Neural cell (in vitro differentiated cells): ENCODE measurements around the gene STAT6. TPM values are rescaled to one million over a fixed set of nuclear protein-coding genes. Genes with fewer than 3 reads are reported as not detected.

Experiments used
- H2AFZ ChIP-seq: fragments of 200-600, 300-800 bp; sonication (generic), shearing (Covaris generic); 2 replicates; pipeline ENCODE4 v1.6.0; 2014; ENCODE audit warnings: low read depth, mild to moderate bottlenecking, antibody characterized with exemption, low read length, moderate library complexity
- H3F3A ChIP-seq: fragments of 200-600 bp; shearing (Covaris generic); 2 replicates; pipeline ENCODE4 v1.6.1; 2016; ENCODE audit warnings: mild to moderate bottlenecking, moderate library complexity, mixed read lengths, antibody characterized with exemption, low read length; ENCODE audit not compliant: insufficient read depth, poor library complexity, severe bottlenecking
- H3K27ac ChIP-seq: fragments of 200-600, 300-800 bp; sonication (generic), shearing (Covaris generic); 2 replicates; pipeline ENCODE4 v1.5.1; 2014; ENCODE audit warnings: mild to moderate bottlenecking, low read length, moderate library complexity
- H3K27me3 ChIP-seq: fragments of 300-800, 200-600 bp; sonication (generic), shearing (Covaris generic); 2 replicates; pipeline ENCODE4 v1.6.0; 2014; ENCODE audit warnings: mild to moderate bottlenecking, low read depth, low read length, moderate library complexity; ENCODE audit not compliant: insufficient read depth
- H3K36me3 ChIP-seq: fragments of 300-800, 200-600 bp; sonication (generic), shearing (Covaris generic); 2 replicates; pipeline ENCODE4 v1.5.1; 2014; ENCODE audit warnings: mild to moderate bottlenecking, antibody characterized with exemption, low read length, moderate library complexity; ENCODE audit not compliant: insufficient read depth
- H3K4me2 ChIP-seq: fragments of 300-800, 200-600 bp; sonication (generic), shearing (Covaris generic); 2 replicates; pipeline ENCODE4 v1.6.0; 2014; ENCODE audit warnings: mild to moderate bottlenecking, low read length
- H3K4me3 ChIP-seq: fragments of 300-800, 200-600 bp; sonication (generic), shearing (Covaris generic); 2 replicates; pipeline ENCODE4 v1.5.1; 2014; ENCODE audit warnings: mild to moderate bottlenecking, low read length, moderate library complexity
- H3K79me2 ChIP-seq: fragments of 200-600 bp; shearing (Covaris generic); replicated peaks from 2 replicates; pipeline ENCODE4 v1.6.0; 2014; ENCODE audit warnings: mild to moderate bottlenecking, low read length, moderate library complexity; ENCODE audit not compliant: insufficient read depth
- H3K9ac ChIP-seq: fragments of 300-800, 200-600 bp; sonication (generic), shearing (Covaris generic); 2 replicates; pipeline ENCODE4 v1.6.1; 2016; ENCODE audit warnings: mild to moderate bottlenecking, low read length, mixed read lengths
- H3K9me2 ChIP-seq: fragments of 200-600 bp; shearing (Covaris generic); 2 replicates; pipeline ENCODE4 v1.6.1; 2016; ENCODE audit warnings: mild to moderate bottlenecking, low read length, mixed read lengths; ENCODE audit not compliant: insufficient read depth
- H3K9me3 ChIP-seq: fragments of 200-600, 300-800 bp; sonication (generic), shearing (Covaris generic); 2 replicates; pipeline ENCODE4 v1.6.1; 2016; ENCODE audit warnings: mild to moderate bottlenecking, mixed run types, low read length, moderate library complexity, mixed read lengths
- H4K20me1 ChIP-seq: fragments of 200-600 bp; shearing (Covaris generic); 2 replicates; pipeline ENCODE4 v1.6.1; 2016; ENCODE audit warnings: mild to moderate bottlenecking, mixed run types; ENCODE audit not compliant: insufficient read depth
- CTCF ChIP-seq: fragments of 450-650 bp; IDR thresholded peaks from 2 replicates; pipeline ENCODE4 v1.5.1; 2014; ENCODE audit warnings: antibody characterized with exemption, mild to moderate bottlenecking, moderate library complexity; ENCODE audit not compliant: poor library complexity, severe bottlenecking
- EP300 ChIP-seq: fragments of 450-650 bp; conservative IDR thresholded peaks from 2 replicates; pipeline ENCODE4 v1.6.1; 2014; ENCODE audit warnings: antibody characterized with exemption, mild to moderate bottlenecking, moderate library complexity; ENCODE audit not compliant: poor library complexity, severe bottlenecking
- EZH2 ChIP-seq: fragments of 200-600, 300-800 bp; shearing (Covaris generic), sonication (generic); IDR thresholded peaks from 2 replicates; pipeline ENCODE4 v1.6.1; 2014; ENCODE audit warnings: antibody characterized with exemption, low read length, borderline replicate concordance, mild to moderate bottlenecking; ENCODE audit not compliant: insufficient read depth, poor library complexity, severe bottlenecking
- MXI1 ChIP-seq: fragments of 450-650 bp; conservative IDR thresholded peaks from 2 replicates; pipeline ENCODE4 v1.6.1; 2014; ENCODE audit warnings: antibody characterized with exemption, mild to moderate bottlenecking; ENCODE audit not compliant: poor library complexity, severe bottlenecking
- POLR2AphosphoS5 ChIP-seq: IDR thresholded peaks from 2 replicates; pipeline ENCODE4 v1.6.1; 2012
- RAD21 ChIP-seq: fragments of 450-650 bp; conservative IDR thresholded peaks from 2 replicates; pipeline ENCODE4 v1.6.1; 2014; ENCODE audit warnings: antibody characterized with exemption, mild to moderate bottlenecking, moderate library complexity
- SMC3 ChIP-seq: fragments of 450-650 bp; conservative IDR thresholded peaks from 2 replicates; pipeline ENCODE4 v1.6.1; 2014; ENCODE audit warnings: antibody characterized with exemption, mild to moderate bottlenecking, moderate library complexity; ENCODE audit not compliant: poor library complexity
- TAF1 ChIP-seq: IDR thresholded peaks from 2 replicates; pipeline ENCODE4 v1.6.1; 2012; ENCODE audit warnings: low read depth
- polyA plus RNA-seq: library from polyadenylated mRNA; depleted of rRNA; stranded (reverse); fragments of >200 nt; gene quantifications from 2 replicates; pipeline ENCODE4 v1.2.3, GENCODE V29; 2014
- TF ChIP-seq, protein P1 (sequence below): IDR thresholded peaks from 2 replicates; pipeline ENCODE4 v1.6.1; 2012; ENCODE audit warnings: borderline replicate concordance

Gene STAT6
- polyA plus RNA-seq, 1 donor from 2014 or later = not detected

GRCh38 chr12:57154076-57154475 lies 42.9 kb upstream of the STAT6 start:
- H3K79me2 ChIP-seq = no peaks in the 10 kb centered on the region
- no peaks in the 10 kb centered on the region for H4K20me1 ChIP-seq
- H3K4me3 ChIP-seq = no peak overlapping the region
- H2AFZ ChIP-seq = no peak overlapping the region
- no peaks in the 10 kb centered on the region for H3K9me2 ChIP-seq
- no peaks in the 10 kb centered on the region for H3F3A ChIP-seq
- H3K4me2 ChIP-seq = no peak overlapping the region
- H3K9me3 ChIP-seq = no peaks in the 10 kb centered on the region
- peaks cover 7% of the 10 kb centered on the region for H3K36me3 ChIP-seq
- H3K27me3 ChIP-seq = no peaks in the 10 kb centered on the region
- H3K27ac ChIP-seq = no peak overlapping the region
- TF ChIP-seq CTCF (no peak), TAF1 (no peak), RAD21 (no peak), EZH2 (no peak), POLR2AphosphoS5 (no peak), MXI1 (no peak), EP300 (no peak), SMC3 (no peak)
- no peak overlapping the region for H3K9ac ChIP-seq

DNA sequence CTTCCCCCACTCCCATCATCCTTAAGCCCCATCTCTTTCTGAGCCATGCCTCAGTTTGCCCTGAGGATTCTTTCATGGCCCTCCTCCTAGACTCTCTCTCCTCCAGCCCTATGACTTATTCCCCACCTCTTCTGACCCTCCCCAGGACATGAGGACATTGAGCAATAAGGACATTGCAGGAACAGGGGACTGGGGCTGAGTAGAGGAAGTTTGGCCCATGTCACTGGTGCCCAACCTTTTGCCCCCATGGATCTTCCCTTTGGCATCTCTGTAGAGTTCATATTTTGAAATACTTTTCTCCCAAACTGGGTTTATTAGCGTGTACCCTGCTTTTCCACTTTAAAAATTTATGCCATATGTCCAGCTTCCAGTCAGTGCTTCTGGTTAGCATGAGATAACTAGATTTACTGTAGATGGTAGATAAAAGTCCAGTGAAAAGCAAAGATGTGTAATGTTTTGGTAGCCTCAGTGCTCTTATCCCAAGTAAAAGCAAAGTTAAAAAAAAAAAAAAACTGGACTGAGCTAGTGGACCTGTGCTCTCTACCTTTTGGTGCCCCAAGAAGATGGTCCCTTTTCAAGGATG lies 42.3 kb upstream of the STAT6 start:
- Histone ChIP-seq H4K20me1 (no peaks in the 10 kb centered on the region), H3F3A (no peaks in the 10 kb centered on the region), H3K27me3 (no peaks in the 10 kb centered on the region), H3K36me3 (peaks cover 7% of the 10 kb centered on the region), H3K9me3 (no peaks in the 10 kb centered on the region), H3K27ac (no peak overlapping the region), H3K9me2 (no peaks in the 10 kb centered on the region), H3K4me3 (no peak overlapping the region), H2AFZ (no peak overlapping the region), H3K79me2 (no peaks in the 10 kb centered on the region), H3K9ac (no peak overlapping the region), H3K4me2 (no peak overlapping the region)
- TF ChIP-seq MXI1 = no peak

DNA sequence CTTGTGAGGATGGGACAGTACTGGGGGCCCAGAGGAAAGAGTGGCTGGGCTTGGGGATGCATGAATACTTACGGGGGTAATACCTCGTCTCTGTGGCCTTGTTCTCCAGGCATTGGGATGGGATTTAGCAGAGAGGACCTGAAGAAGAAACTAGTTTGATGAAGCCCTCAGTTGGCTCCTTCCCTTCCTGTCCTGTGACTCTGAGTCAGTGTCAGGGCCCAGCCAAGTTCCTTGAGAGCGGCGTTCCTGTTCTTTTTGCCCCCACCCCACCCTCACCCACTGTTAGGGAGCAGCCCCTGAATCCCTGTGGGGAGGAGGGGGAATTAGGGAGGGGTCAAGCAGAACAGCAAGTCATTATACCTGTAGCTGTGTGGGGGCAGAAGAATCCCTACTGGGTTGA lies 41.5 kb upstream of the STAT6 start:
- Histone ChIP-seq H4K20me1 (no peaks in the 10 kb centered on the region), H3K9ac (no peak overlapping the region), H3K9me3 (no peaks in the 10 kb centered on the region), H3K27ac (no peak overlapping the region), H3F3A (no peaks in the 10 kb centered on the region), H2AFZ (no peak overlapping the region), H3K4me2 (no peak overlapping the region), H3K9me2 (no peaks in the 10 kb centered on the region), H3K27me3 (no peaks in the 10 kb centered on the region), H3K4me3 (no peak overlapping the region), H3K36me3 (peaks cover 7% of the 10 kb centered on the region), H3K79me2 (no peaks in the 10 kb centered on the region)
- TF ChIP-seq EZH2 = no peak
- TF ChIP-seq SMC3 = no peak
- TF ChIP-seq EP300 = no peak
- TF ChIP-seq MXI1 = no peak
- no peak for TF ChIP-seq RAD21
- TF ChIP-seq CTCF = no peak
- TF ChIP-seq TAF1 = no peak
- TF ChIP-seq, protein P1, sequence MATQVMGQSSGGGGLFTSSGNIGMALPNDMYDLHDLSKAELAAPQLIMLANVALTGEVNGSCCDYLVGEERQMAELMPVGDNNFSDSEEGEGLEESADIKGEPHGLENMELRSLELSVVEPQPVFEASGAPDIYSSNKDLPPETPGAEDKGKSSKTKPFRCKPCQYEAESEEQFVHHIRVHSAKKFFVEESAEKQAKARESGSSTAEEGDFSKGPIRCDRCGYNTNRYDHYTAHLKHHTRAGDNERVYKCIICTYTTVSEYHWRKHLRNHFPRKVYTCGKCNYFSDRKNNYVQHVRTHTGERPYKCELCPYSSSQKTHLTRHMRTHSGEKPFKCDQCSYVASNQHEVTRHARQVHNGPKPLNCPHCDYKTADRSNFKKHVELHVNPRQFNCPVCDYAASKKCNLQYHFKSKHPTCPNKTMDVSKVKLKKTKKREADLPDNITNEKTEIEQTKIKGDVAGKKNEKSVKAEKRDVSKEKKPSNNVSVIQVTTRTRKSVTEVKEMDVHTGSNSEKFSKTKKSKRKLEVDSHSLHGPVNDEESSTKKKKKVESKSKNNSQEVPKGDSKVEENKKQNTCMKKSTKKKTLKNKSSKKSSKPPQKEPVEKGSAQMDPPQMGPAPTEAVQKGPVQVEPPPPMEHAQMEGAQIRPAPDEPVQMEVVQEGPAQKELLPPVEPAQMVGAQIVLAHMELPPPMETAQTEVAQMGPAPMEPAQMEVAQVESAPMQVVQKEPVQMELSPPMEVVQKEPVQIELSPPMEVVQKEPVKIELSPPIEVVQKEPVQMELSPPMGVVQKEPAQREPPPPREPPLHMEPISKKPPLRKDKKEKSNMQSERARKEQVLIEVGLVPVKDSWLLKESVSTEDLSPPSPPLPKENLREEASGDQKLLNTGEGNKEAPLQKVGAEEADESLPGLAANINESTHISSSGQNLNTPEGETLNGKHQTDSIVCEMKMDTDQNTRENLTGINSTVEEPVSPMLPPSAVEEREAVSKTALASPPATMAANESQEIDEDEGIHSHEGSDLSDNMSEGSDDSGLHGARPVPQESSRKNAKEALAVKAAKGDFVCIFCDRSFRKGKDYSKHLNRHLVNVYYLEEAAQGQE = no peak
- TF ChIP-seq POLR2AphosphoS5 = no peak
